ENCODE results near the gene PRKCE.

PRKCE gene

GRCh38 chr2:46001741-46002506, 350.4 kb downstream of the PRKCE start:
- DNase-seq (ENCODE audit: low spot score) = no peak
- no peak overlapping the region for H3K4me3 Mint-ChIP-seq
- no peaks in the 10 kb centered on the region for H3K36me3 Mint-ChIP-seq (ENCODE audit: low read depth)
- H3K9me3 Mint-ChIP-seq = no peaks in the 10 kb centered on the region
- H3K27ac Mint-ChIP-seq = no peak overlapping the region
- H3K27me3 Mint-ChIP-seq (ENCODE audit: low read depth) = peaks cover 4% of the 10 kb centered on the region
- no peaks in the 10 kb centered on the region for H3K4me1 Mint-ChIP-seq (ENCODE audit: low read depth)

GRCh38 chr2:46002507-46002883, 351.0 kb downstream of the PRKCE start:
- Mint-ChIP-seq H3K9me3 (no peaks in the 10 kb centered on the region), H3K27ac (no peak overlapping the region), H3K27me3 (ENCODE audit: low read depth) (peaks cover 4% of the 10 kb centered on the region), H3K4me3 (no peak overlapping the region), H3K36me3 (ENCODE audit: low read depth) (no peaks in the 10 kb centered on the region), H3K4me1 (ENCODE audit: low read depth) (no peaks in the 10 kb centered on the region)
- no peak for DNase-seq (ENCODE audit: low spot score)

- no peaks in the 10 kb centered on the region for H3K4me1 Mint-ChIP-seq (ENCODE audit: low read depth)
- H3K27me3 Mint-ChIP-seq (ENCODE audit: low read depth) = peaks cover 4% of the 10 kb centered on the region
- H3K27ac Mint-ChIP-seq = no peak overlapping the region
- H3K36me3 Mint-ChIP-seq (ENCODE audit: low read depth) = peaks cover 3% of the 10 kb centered on the region
- no peaks in the 10 kb centered on the region for H3K9me3 Mint-ChIP-seq
- H3K4me3 Mint-ChIP-seq = no peak overlapping the region
- DNase-seq (ENCODE audit: low spot score) = no peak
These were observed 351.5 kb downstream of the PRKCE start for GRCh38 chr2:46002947-46003346.

GRCh38 chr2:46003903-46004473, 352.5 kb downstream of the PRKCE start:
- Mint-ChIP-seq H3K27me3 (ENCODE audit: low read depth) (peaks cover 2% of the 10 kb centered on the region), H3K27ac (no peak overlapping the region), H3K4me1 (ENCODE audit: low read depth) (no peaks in the 10 kb centered on the region), H3K4me3 (no peak overlapping the region), H3K36me3 (ENCODE audit: low read depth) (peaks cover 3% of the 10 kb centered on the region), H3K9me3 (no peaks in the 10 kb centered on the region)
- no peak for DNase-seq (ENCODE audit: low spot score)

GRCh38 chr2:46006473-46007025, 355.1 kb downstream of the PRKCE start:
- no peak overlapping the region for H3K4me3 Mint-ChIP-seq
- H3K4me1 Mint-ChIP-seq (ENCODE audit: low read depth) = peaks cover 3% of the 10 kb centered on the region
- no peak for DNase-seq (ENCODE audit: low spot score)
- H3K27me3 Mint-ChIP-seq (ENCODE audit: low read depth) = no peaks in the 10 kb centered on the region
- H3K27ac Mint-ChIP-seq = no peak overlapping the region
- peaks cover 5% of the 10 kb centered on the region for H3K36me3 Mint-ChIP-seq (ENCODE audit: low read depth)
- H3K9me3 Mint-ChIP-seq = no peaks in the 10 kb centered on the region

- Mint-ChIP-seq H3K4me3 (no peak overlapping the region), H3K36me3 (ENCODE audit: low read depth) (peaks cover 5% of the 10 kb centered on the region), H3K27ac (no peak overlapping the region), H3K4me1 (ENCODE audit: low read depth) (peaks cover 3% of the 10 kb centered on the region), H3K27me3 (ENCODE audit: low read depth) (no peaks in the 10 kb centered on the region), H3K9me3 (no peaks in the 10 kb centered on the region)
- no peak for DNase-seq (ENCODE audit: low spot score)
These were observed 355.9 kb downstream of the PRKCE start for GRCh38 chr2:46007412-46007811.

- DNase-seq (ENCODE audit: low spot score) = no peak
- Mint-ChIP-seq H3K9me3 (no peaks in the 10 kb centered on the region), H3K4me3 (no peak overlapping the region), H3K27ac (no peak overlapping the region), H3K36me3 (ENCODE audit: low read depth) (peaks cover 5% of the 10 kb centered on the region), H3K27me3 (ENCODE audit: low read depth) (no peaks in the 10 kb centered on the region), H3K4me1 (ENCODE audit: low read depth) (peaks cover 3% of the 10 kb centered on the region)
These were observed 356.8 kb downstream of the PRKCE start for GRCh38 chr2:46008091-46008870.

GRCh38 chr2:46009315-46009714, 357.8 kb downstream of the PRKCE start:
- peaks cover 3% of the 10 kb centered on the region for H3K4me1 Mint-ChIP-seq (ENCODE audit: low read depth)
- H3K4me3 Mint-ChIP-seq = no peak overlapping the region
- H3K36me3 Mint-ChIP-seq (ENCODE audit: low read depth) = peaks cover 5% of the 10 kb centered on the region
- no peaks in the 10 kb centered on the region for H3K27me3 Mint-ChIP-seq (ENCODE audit: low read depth)
- no peak overlapping the region for H3K27ac Mint-ChIP-seq
- DNase-seq (ENCODE audit: low spot score) = no peak
- H3K9me3 Mint-ChIP-seq = no peaks in the 10 kb centered on the region

GRCh38 chr2:46009772-46010171, 358.3 kb downstream of the PRKCE start:
- H3K9me3 Mint-ChIP-seq = no peaks in the 10 kb centered on the region
- H3K36me3 Mint-ChIP-seq (ENCODE audit: low read depth) = peaks cover 5% of the 10 kb centered on the region
- no peak for DNase-seq (ENCODE audit: low spot score)
- H3K4me1 Mint-ChIP-seq (ENCODE audit: low read depth) = peaks cover 3% of the 10 kb centered on the region
- H3K27me3 Mint-ChIP-seq (ENCODE audit: low read depth) = no peaks in the 10 kb centered on the region
- H3K4me3 Mint-ChIP-seq = no peak overlapping the region
- H3K27ac Mint-ChIP-seq = no peak overlapping the region

GRCh38 chr2:46010223-46010924, 358.9 kb downstream of the PRKCE start:
- Mint-ChIP-seq H3K36me3 (ENCODE audit: low read depth) (peaks cover 5% of the 10 kb centered on the region), H3K27ac (no peak overlapping the region), H3K9me3 (no peaks in the 10 kb centered on the region), H3K4me1 (ENCODE audit: low read depth) (peaks cover 3% of the 10 kb centered on the region), H3K27me3 (ENCODE audit: low read depth) (no peaks in the 10 kb centered on the region), H3K4me3 (no peak overlapping the region)
- DNase-seq (ENCODE audit: low spot score) = no peak

GRCh38 chr2:46010925-46011490, 359.5 kb downstream of the PRKCE start:
- Mint-ChIP-seq H3K4me1 (ENCODE audit: low read depth) (peaks cover 3% of the 10 kb centered on the region), H3K4me3 (no peak overlapping the region), H3K9me3 (no peaks in the 10 kb centered on the region), H3K27ac (no peak overlapping the region), H3K27me3 (ENCODE audit: low read depth) (no peaks in the 10 kb centered on the region), H3K36me3 (ENCODE audit: low read depth) (peaks cover 5% of the 10 kb centered on the region)
- no peak for DNase-seq (ENCODE audit: low spot score)

GRCh38 chr2:46012618-46013240, 361.3 kb downstream of the PRKCE start:
- Mint-ChIP-seq H3K4me1 (ENCODE audit: low read depth) (peaks cover 6% of the 10 kb centered on the region), H3K36me3 (ENCODE audit: low read depth) (peaks cover 5% of the 10 kb centered on the region), H3K9me3 (no peaks in the 10 kb centered on the region), H3K27me3 (ENCODE audit: low read depth) (no peaks in the 10 kb centered on the region), H3K4me3 (no peak overlapping the region), H3K27ac (no peak overlapping the region)
- DNase-seq (ENCODE audit: low spot score) = no peak

GRCh38 chr2:46013726-46014125, 362.3 kb downstream of the PRKCE start:
- no peaks in the 10 kb centered on the region for H3K9me3 Mint-ChIP-seq
- DNase-seq (ENCODE audit: low spot score) = no peak
- H3K4me1 Mint-ChIP-seq (ENCODE audit: low read depth) = peaks cover 9% of the 10 kb centered on the region
- no peak overlapping the region for H3K4me3 Mint-ChIP-seq
- H3K36me3 Mint-ChIP-seq (ENCODE audit: low read depth) = peaks cover 6% of the 10 kb centered on the region
- no peak overlapping the region for H3K27ac Mint-ChIP-seq
- H3K27me3 Mint-ChIP-seq (ENCODE audit: low read depth) = no peaks in the 10 kb centered on the region
